MCF 10A (cell line): ENCODE measurements around the gene TARS3. TPM values are rescaled to one million over a fixed set of nuclear protein-coding genes. Genes with fewer than 3 reads are reported as not detected.

ENCODE experiments used
- BruUV-seq: library from RNA; stranded (reverse); fragments of 400-500 nt; replicated peaks from 2 replicates; lab custom pipeline; 2021; lab: Mats Ljungman, UMichigan
- CTCF ChIA-PET: fragments of 300-600 bp; sonication (Branson Sonifier 250); formaldehyde crosslinking; extraction: SDS; loops from one replicate; lab custom pipeline; 2021; ENCODE audit warnings: antibody characterized with exemption, inconsistent platforms; lab: Yijun Ruan, JAX
- POLR2A ChIA-PET: fragments of 300-600, 350-650 bp; sonication (Branson Sonifier 250); formaldehyde crosslinking; extraction: SDS; loops from one replicate; lab custom pipeline; 2020; ENCODE audit warnings: antibody characterized with exemption, inconsistent platforms; lab: Yijun Ruan, JAX
- DNase-seq: peaks from one replicate; pipeline ENCODE4 v3.0.0-alpha.2; 2018; ENCODE audit not compliant: unreplicated experiment
- H3K27ac Mint-ChIP-seq: one replicate; pipeline ENCODE4 v1.8.0; 2022; ENCODE audit warnings: mild to moderate bottlenecking, low read depth, mixed read lengths; ENCODE audit not compliant: unreplicated experiment
- H3K27me3 Mint-ChIP-seq: one replicate; pipeline ENCODE4 v1.8.0; 2022; ENCODE audit warnings: mixed read lengths; ENCODE audit not compliant: insufficient read depth, unreplicated experiment
- H3K36me3 Mint-ChIP-seq: one replicate; pipeline ENCODE4 v1.8.0; 2022; ENCODE audit warnings: mild to moderate bottlenecking, moderate library complexity, mixed read lengths; ENCODE audit not compliant: insufficient read depth, unreplicated experiment
- H3K4me1 Mint-ChIP-seq: one replicate; pipeline ENCODE4 v1.8.0; 2022; ENCODE audit warnings: mixed read lengths; ENCODE audit not compliant: insufficient read depth, unreplicated experiment
- H3K4me3 Mint-ChIP-seq: one replicate; pipeline ENCODE4 v1.8.0; 2022; ENCODE audit warnings: mild to moderate bottlenecking, moderate library complexity, mixed read lengths; ENCODE audit not compliant: unreplicated experiment
- H3K9me3 Mint-ChIP-seq: one replicate; pipeline ENCODE4 v1.8.0; 2022; ENCODE audit warnings: mixed read lengths; ENCODE audit not compliant: unreplicated experiment
- intact Hi-C: fragments of 100-400 bp; cut with micrococcal nuclease; formaldehyde crosslinking; loops from 2 replicates; pipeline ENCODE4 v1.14.1; 2022
- total RNA-seq: library from RNA; stranded (reverse); gene quantifications from 2 replicates; pipeline ENCODE4 v1.2.3, GENCODE V29; 2022
- TF ChIP-seq, protein P1 (sequence below): fragments of 200-600 bp; IDR thresholded peaks from one replicate; pipeline ENCODE4 v1.8.0; 2022; ENCODE audit warnings: antibody characterized with exemption, mild to moderate bottlenecking; ENCODE audit not compliant: unreplicated experiment

Gene TARS3
- total RNA-seq, 1 experiment from 2014 or later: 5.0 TPM

DNA sequence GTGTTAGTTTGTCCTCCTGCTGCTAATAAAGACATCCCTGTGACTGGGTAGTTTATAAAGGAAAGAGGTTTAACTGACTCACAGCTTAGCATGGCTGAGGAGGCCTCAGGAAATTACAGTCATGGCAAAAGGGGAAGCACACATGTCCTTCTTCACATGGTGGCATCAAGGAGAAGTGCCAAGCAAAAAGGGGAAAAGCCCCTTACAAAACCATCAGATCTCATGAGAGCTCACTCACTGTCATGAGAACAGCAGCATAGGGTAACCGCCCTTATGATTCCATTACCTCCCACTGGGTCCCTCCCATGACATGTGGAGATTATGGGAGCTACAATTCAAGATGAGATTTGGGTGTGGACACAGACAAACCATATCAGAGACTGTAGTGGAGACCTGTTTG lies 99.1 kb downstream of the TARS3 start:
- no peak for DNase-seq
- H3K27ac Mint-ChIP-seq: no peak overlapping the region
- H3K27me3 Mint-ChIP-seq: no peaks in the 10 kb centered on the region
- ChIA-PET CTCF (interaction anchor here (1.5 kb wide), 1 partner anchor 16 kb away, joined by 5 read pairs; no protein-coding TSS in a partner anchor), POLR2A (no interaction called here)
- intact Hi-C loops: no loop called here
- peaks cover 8% of the 10 kb centered on the region for H3K9me3 Mint-ChIP-seq
- no TSS peak for BruUV-seq
- TF ChIP-seq, protein P1, sequence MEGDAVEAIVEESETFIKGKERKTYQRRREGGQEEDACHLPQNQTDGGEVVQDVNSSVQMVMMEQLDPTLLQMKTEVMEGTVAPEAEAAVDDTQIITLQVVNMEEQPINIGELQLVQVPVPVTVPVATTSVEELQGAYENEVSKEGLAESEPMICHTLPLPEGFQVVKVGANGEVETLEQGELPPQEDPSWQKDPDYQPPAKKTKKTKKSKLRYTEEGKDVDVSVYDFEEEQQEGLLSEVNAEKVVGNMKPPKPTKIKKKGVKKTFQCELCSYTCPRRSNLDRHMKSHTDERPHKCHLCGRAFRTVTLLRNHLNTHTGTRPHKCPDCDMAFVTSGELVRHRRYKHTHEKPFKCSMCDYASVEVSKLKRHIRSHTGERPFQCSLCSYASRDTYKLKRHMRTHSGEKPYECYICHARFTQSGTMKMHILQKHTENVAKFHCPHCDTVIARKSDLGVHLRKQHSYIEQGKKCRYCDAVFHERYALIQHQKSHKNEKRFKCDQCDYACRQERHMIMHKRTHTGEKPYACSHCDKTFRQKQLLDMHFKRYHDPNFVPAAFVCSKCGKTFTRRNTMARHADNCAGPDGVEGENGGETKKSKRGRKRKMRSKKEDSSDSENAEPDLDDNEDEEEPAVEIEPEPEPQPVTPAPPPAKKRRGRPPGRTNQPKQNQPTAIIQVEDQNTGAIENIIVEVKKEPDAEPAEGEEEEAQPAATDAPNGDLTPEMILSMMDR: no peak
- H3K4me3 Mint-ChIP-seq: no peak overlapping the region
- peaks cover 4% of the 10 kb centered on the region for H3K36me3 Mint-ChIP-seq
- peaks cover 9% of the 10 kb centered on the region for H3K4me1 Mint-ChIP-seq

DNA sequence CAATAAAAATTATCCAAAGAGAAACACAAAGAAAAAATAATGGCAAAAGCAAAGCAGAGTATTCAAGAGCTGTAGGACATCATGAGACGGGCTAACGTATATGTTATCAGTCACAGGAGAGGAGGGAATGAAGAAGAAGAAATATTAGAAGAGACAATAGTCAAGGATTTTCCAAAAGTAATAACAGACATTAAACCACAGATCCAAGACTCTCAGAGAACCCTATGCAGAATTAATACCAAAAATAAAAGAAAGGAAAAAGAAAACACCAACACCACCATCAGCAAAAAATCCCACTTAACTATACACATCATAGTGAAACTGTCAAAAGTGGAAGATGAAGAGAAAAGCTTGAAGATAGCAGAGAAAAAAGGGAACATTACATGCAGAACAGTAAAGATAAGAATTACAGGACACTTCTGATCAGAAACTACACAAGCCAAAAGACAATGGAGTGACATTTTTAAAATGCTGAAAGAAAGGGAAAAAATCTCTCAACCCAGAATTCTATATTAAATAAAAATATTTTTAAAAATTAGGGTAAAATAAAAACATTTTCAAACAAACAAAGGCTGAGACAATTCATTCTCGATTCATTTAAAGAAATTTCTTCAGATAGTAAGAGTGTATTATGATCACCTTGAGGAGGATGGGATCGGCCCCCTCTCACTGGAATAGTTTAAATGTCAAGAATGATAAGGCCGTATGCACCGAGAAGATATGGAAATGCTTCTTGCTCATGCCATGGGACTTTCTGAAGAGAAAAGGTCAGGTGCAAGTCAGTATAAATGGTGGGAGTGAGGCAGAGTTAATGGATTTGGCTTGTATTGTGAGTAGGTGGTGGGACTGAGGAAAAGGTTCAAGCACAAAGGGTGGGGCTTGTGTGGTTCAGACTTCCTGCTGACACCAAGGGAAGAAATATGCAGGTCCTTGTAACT lies 100.6 kb downstream of the TARS3 start:
- peaks cover 4% of the 10 kb centered on the region for H3K36me3 Mint-ChIP-seq
- H3K4me3 Mint-ChIP-seq: no peak overlapping the region
- no TSS peak for BruUV-seq
- no peak overlapping the region for H3K27ac Mint-ChIP-seq
- TF ChIP-seq, protein P1: no peak
- no peak for DNase-seq
- no peaks in the 10 kb centered on the region for H3K27me3 Mint-ChIP-seq
- ChIA-PET CTCF (interaction anchor here (0.8 to 1.5 kb wide), 3 partner anchors 12 to 323 kb away, joined by 3 to 5 read pairs (median 3); no protein-coding TSS in a partner anchor), POLR2A (interaction anchor here (0.9 kb wide), 1 partner anchor 17 kb away, joined by 5 read pairs; no protein-coding TSS in a partner anchor)
- intact Hi-C loops: no loop called here
- peaks cover 9% of the 10 kb centered on the region for H3K4me1 Mint-ChIP-seq
- H3K9me3 Mint-ChIP-seq: peaks cover 8% of the 10 kb centered on the region

GRCh38 chr15:101621961-101622360 lies 102.3 kb downstream of the TARS3 start:
- intact Hi-C loops: no loop called here
- POLR2A ChIA-PET: no interaction called here
- CTCF ChIA-PET: interaction anchor here (1.1 to 2.3 kb wide), 2 partner anchors 14 to 19 kb away, joined by 3 to 10 read pairs; no protein-coding TSS in a partner anchor
- Mint-ChIP-seq H3K9me3 (peaks cover 8% of the 10 kb centered on the region), H3K4me1 (peaks cover 9% of the 10 kb centered on the region), H3K27ac (no peak overlapping the region), H3K36me3 (peaks cover 4% of the 10 kb centered on the region), H3K27me3 (no peaks in the 10 kb centered on the region), H3K4me3 (no peak overlapping the region)
- DNase-seq: no peak
- TF ChIP-seq, protein P1: no peak
- BruUV-seq: no TSS peak

- Mint-ChIP-seq H3K36me3 (peaks cover 4% of the 10 kb centered on the region), H3K4me3 (no peak overlapping the region), H3K27me3 (no peaks in the 10 kb centered on the region), H3K27ac (no peak overlapping the region), H3K9me3 (peaks cover 8% of the 10 kb centered on the region), H3K4me1 (peaks cover 12% of the 10 kb centered on the region)
- POLR2A ChIA-PET: no interaction called here
- no TSS peak for BruUV-seq
- intact Hi-C loops: no loop called here
- DNase-seq: no peak
- CTCF ChIA-PET: interaction anchor here (0.6 to 2.3 kb wide), 4 partner anchors 9 to 331 kb away, joined by 3 to 10 read pairs (median 4); no protein-coding TSS in a partner anchor
- TF ChIP-seq, protein P1: no peak
Observed at GRCh38 chr15:101620671-101621070, 103.6 kb downstream of the TARS3 start.
